ENCODE measurements around the gene USP47.

- TF ChIP-seq CTCF (IDR thresholded peaks at IDR 0.05) (no peak), POLR2A (IDR thresholded peaks at IDR 0.05) (no peak)
Observed at GRCh38 chr11:11813288-11813962, 28.3 kb upstream of the USP47 start.
